ENCODE data around the gene TYMP.

DNA sequence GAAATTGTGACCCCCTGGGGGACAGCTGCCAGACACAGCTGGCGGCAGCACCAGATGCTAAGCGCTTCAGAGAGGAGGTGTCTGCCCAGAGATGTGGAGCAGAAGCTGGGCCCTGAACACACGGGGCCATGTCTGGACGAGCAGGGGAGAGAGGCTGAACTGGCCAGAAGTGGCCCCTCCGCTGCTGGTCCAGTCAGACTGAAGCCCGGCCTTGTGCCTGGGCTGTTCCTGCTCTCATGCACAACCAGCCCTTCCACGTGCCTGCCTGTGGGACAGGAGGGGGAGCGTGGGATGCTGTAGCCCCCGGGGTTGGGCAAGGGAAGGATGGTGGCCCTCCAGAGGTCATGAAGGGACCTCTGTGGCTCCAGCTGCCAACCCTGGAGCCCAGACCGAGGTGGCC, 46.7 kb downstream of the TYMP start:
- TF ChIP-seq, protein P1, sequence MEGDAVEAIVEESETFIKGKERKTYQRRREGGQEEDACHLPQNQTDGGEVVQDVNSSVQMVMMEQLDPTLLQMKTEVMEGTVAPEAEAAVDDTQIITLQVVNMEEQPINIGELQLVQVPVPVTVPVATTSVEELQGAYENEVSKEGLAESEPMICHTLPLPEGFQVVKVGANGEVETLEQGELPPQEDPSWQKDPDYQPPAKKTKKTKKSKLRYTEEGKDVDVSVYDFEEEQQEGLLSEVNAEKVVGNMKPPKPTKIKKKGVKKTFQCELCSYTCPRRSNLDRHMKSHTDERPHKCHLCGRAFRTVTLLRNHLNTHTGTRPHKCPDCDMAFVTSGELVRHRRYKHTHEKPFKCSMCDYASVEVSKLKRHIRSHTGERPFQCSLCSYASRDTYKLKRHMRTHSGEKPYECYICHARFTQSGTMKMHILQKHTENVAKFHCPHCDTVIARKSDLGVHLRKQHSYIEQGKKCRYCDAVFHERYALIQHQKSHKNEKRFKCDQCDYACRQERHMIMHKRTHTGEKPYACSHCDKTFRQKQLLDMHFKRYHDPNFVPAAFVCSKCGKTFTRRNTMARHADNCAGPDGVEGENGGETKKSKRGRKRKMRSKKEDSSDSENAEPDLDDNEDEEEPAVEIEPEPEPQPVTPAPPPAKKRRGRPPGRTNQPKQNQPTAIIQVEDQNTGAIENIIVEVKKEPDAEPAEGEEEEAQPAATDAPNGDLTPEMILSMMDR (tag by site-specific recombination; IDR thresholded peaks at IDR 0.05): no peak
- TF ChIP-seq, protein P2, sequence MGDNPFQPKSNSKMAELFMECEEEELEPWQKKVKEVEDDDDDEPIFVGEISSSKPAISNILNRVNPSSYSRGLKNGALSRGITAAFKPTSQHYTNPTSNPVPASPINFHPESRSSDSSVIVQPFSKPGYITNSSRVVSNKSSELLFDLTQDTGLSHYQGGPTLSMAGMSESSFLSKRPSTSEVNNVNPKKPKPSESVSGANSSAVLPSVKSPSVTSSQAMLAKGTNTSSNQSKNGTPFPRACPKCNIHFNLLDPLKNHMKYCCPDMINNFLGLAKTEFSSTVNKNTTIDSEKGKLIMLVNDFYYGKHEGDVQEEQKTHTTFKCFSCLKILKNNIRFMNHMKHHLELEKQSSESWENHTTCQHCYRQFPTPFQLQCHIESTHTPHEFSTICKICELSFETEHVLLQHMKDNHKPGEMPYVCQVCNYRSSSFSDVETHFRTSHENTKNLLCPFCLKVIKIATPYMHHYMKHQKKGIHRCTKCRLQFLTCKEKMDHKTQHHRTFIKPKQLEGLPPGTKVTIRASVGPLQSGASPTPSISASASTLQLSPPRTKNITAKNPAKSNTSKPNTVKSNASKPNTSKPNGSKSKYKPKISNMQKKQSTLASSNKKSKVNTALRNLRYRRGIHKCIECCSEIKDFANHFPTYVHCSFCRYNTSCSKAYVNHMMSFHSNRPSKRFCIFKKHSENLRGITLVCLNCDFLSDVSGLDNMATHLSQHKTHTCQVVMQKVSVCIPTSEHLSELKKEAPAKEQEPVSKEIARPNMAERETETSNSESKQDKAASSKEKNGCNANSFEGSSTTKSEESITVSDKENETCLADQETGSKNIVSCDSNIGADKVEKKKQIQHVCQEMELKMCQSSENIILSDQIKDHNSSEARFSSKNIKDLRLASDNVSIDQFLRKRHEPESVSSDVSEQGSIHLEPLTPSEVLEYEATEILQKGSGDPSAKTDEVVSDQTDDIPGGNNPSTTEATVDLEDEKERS (tag by site-specific recombination; IDR thresholded peaks at IDR 0.05): no peak
- TF ChIP-seq TCF7L2 (IDR thresholded peaks at IDR 0.05; ENCODE audit: borderline replicate concordance, low read depth, low read length): no peak
- no peak for TF ChIP-seq ZNF785 (tag by site-specific recombination; IDR thresholded peaks at IDR 0.05)
- TF ChIP-seq ZNF521 (tag by site-specific recombination; IDR thresholded peaks at IDR 0.05): no peak
- TF ChIP-seq ZNF221 (tag by site-specific recombination; IDR thresholded peaks at IDR 0.05; ENCODE audit: borderline replicate concordance): no peak
- TF ChIP-seq, protein P3, sequence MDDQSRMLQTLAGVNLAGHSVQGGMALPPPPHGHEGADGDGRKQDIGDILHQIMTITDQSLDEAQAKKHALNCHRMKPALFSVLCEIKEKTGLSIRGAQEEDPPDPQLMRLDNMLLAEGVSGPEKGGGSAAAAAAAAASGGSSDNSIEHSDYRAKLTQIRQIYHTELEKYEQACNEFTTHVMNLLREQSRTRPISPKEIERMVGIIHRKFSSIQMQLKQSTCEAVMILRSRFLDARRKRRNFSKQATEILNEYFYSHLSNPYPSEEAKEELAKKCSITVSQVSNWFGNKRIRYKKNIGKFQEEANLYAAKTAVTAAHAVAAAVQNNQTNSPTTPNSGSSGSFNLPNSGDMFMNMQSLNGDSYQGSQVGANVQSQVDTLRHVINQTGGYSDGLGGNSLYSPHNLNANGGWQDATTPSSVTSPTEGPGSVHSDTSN (CRISPR knock-in tag; IDR thresholded peaks at IDR 0.05): no peak
